NCI-H226 (cell line): ENCODE results near the gene SLC9A7.
A peak's percentile ranks its signal among the peaks of the same experiment; 100 is the strongest.

Experiments
- DNase-seq: peaks from one replicate; pipeline ENCODE4 v3.0.0-alpha.2; 2015

SLC9A7 gene

DNA sequence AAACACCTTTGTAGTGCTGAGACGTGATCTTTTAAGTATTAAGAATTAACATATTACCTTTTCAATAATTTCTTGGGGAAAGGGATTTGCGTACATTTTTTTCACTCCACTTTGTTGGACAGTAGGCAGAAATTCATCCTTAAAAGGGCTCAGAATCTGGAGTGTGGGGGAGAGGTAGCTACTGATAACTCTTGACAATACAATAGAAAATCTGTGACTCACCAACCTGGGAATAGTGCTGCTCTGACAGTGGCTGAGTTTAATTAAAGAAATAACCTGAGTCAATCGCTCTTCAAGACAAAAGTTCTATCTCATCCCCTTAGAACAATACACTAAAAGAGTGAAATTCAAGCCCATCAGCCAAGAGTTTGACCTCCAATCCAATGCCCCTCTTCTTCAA is 60.2 kb downstream of the SLC9A7 start:
- DNase-seq = peak; percentile 47

DNA sequence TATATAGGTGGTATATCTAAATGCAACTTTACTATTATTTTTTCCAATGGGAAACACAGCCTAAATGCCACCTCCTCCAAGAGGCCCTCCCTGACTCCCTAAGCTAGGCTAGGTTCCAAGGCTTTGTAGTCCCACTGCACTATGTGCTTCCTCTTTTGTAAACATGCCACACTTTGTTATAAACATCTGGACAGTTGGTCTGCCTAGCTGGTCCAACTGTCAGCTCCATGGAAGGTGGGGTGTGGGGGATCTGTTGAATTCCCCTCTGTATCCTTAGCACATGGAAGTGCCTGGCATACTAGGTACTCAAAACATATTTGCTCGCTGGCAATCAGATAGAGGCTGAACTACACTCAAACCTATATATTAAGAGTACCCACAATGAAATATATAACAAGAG is 63.4 kb downstream of the SLC9A7 start:
- no peak for DNase-seq

DNA sequence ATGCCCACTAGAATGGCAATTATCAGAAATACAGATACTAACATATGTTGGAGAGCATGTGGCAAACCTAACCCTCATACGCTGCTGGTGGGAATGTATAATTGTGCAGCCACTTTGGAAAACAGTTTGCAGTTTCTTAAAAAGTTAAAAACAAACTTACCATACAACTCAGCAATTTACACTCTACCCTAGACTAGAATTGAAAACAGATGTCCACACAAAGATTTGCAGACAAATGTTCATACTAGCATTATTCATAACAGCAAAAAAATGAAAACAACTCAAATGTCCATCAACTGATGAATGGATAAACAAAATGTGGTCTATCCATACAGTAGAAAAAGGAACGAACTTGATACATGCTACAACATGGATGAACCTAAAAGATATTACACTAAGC is 64.4 kb downstream of the SLC9A7 start:
- no peak for DNase-seq

DNA sequence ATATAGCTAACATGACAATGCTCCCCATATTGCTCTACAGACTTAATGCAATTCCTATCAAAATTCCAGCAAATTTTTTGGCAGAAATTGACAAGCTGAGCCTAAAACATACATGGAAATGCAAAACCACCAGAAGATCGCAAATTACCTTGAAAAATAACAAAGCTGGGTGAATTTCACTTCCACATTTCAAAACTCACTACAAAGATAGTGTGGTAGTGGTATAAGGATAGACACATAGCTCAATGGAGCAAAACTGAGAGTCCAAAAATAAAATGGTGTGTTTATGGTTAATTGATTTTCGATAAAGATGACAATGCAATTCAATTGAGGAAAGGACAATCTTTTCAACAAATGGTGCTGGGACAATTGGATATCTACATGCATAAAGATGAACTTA is 65.8 kb downstream of the SLC9A7 start:
- DNase-seq = no peak

DNA sequence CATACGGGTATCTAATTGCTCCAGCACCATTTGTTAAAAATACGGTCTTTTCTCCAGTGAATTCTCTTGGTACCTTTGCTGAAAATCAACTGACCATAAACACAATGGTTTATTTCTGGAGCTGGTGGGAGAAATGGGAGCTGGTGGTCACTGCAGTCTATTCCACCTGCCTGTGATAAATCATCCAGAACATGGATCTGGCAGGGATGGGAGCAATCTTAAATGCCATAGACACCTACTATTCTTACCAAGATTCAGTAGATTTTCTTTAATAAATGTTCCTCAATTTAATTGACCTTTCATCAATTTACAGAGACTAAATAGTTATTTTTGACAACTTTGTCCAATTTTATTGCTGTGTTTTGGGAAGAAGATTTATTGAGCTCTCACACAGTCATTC is 68.1 kb downstream of the SLC9A7 start:
- no peak for DNase-seq

DNA sequence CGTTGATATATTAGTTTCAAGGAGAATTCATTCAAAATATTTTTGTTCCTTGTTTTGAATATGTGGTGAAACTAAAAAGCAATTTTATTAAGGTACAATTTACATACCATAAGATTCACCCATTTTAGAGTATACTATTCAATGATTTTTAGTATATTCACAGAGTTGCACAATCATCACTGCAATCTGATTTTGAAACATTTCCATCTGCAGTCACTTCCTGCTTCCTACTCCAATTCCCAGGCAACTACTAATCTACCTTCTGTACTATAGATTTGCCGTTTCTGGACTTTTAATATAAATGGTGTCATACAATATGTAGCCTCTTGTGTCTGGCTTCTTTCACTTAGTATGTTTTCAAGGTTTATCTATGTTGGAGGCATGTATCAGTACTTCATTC is 71.3 kb downstream of the SLC9A7 start:
- no peak for DNase-seq

DNA sequence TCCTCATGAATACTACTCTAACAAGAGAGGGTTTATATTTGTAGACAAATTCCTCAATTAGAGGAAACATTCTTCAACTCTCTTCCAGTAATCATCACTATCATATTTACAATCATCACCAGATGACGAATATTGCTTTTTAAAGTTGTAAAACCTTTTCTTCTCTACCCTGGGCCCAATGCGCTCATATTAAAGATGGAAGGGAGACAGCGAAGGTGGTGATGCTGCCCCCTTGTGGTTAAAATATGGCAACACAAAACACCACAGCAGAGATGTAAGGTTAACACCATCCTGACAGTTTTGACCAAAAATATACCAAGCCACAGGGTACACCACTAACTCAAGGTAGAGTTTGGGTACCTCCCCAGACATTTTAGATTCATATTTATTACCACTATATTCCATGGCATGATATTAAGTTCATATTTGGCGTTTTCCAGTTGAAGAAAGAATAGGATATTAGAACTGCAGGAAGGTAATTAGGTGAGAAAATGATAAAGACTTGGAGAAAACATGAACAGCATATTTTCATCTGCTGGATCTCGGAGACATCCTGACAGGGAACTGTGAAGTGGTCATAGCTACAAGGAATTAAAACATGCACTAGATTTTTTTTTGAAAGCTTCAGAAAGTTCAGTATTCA is 72.8 kb downstream of the SLC9A7 start:
- DNase-seq = no peak

DNA sequence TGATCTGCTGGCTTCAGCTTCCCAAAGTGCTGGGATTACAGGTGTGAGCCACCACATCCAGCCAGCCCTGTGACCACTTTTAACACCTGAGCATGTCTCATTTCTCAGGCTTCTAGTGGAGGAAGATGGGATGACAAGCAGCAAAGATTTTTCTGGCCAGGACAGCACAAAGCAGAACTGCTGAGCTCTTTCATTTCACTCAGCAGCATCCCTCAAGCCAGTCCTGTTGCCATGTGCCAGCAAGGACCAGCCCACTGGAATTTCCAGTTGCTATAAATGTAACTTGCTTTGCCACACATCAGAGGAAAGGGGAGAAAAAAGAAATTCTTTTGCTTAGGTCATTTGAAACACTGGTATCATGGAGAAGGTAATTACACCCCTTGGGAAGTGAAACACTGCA is 75.9 kb downstream of the SLC9A7 start:
- DNase-seq = no peak

DNA sequence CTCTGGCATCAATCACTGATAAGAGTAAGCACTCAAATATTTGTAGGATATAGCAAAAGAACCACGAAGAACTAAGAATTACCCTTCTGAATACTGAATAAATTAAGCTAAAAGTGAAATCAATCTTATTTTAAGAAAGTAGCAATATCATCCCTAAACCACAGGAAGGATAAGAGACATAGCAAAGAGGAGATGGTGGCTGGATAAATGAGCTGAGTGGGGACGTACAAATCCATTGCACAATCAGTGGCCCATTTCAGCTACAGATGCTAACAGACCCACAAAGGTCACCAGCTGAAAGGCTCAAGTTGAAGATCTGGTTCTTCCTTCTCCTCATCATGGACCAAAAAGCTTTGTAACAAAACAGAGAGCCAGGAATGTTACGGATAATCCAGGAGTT is 77.1 kb downstream of the SLC9A7 start:
- no peak for DNase-seq

DNA sequence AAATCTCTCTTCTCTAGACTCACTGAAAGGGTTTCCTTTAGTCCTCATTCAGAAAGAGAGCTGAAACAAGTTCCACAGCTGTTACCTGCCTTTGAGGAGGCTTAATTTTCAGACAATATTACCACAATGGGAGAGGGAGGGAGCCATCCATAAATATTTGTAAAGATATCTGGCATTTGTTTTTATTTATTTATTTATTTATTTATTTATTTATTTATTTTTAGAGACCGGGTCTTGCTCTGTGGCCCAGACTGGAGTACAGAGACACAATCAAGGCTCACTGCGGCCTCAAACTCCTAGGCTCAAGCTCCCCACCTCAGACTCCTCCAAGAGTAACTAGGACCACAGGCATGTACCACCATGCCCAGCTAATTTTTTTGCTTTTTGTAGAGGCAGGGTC is 80.7 kb downstream of the SLC9A7 start:
- DNase-seq = no peak

DNA sequence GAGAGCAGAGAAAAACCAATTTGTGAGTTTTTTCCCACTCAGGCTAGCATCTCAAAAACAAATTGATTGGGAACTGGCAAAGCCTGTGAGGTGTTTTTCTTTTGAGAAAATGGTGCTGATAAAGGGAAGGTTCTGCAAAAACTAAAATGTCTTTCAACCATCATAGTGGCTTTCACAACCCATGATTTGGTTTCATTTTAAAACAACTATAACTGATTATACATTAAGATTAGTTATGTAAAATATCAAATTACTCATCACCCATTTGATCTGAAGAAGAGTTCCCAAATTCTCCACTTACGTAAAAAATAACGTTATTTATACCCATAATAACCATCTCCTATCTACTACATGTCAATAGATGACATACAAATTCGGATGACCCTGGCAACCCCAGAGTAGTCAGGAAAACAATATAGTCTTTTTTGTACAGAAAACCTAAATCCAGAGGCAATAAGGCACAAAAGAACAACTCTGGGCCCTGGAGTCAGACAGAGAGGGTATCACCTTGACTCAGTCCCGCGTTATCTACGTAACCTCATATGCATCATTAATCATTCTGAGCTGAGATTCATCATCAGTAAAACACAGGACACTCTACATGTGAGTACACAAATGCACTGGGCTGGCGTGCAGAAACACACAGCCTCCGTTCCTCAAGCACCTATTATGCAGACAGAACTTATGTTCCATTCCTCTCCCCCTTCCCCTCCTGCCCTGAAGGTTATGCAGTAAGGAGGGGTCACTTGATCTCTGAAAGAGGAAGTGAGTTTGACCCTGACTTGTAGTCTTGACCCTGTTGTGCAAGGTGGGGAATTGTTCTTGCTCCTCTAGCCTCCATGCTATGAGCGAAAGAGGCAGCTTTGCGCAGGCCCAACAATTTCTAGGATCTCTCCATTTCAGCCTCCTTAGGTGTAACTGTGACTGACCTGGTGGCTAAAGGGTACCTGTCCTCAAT is 82.2 kb downstream of the SLC9A7 start:
- DNase-seq = no peak

DNA sequence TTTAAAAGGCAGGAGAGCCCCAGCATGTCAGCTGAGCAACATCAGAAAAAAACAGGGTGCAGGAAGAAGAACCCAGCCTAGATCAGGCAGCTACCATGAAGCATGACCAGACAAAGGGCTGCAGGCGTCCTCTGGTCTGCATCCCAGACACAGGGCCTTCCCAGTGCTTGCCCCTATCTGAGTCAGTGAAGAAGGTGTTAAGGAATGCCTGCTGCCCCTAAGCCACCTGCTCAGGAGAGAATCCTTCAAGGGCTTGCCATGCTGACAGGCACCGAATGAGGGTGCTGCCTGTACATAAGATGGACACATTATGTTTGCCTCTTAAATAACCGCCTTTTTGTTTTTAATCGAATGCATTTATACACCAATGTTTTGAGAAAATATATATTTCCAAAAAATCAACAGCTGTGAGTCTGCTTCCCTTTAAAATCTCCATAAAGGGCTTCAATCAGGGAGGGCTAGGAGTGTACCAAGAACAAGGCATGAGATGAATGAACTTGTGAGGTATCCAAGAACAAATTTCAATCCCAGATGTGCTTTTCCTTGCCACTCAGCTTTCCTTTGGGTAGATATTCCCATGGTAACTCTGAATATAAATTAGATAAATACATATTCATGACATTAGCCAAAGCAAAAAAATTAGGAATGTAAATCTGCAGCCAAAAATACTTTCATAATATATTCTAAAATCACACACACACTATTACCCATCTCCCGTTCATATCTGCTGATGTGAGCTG is 85.1 kb downstream of the SLC9A7 start:
- no peak for DNase-seq

DNA sequence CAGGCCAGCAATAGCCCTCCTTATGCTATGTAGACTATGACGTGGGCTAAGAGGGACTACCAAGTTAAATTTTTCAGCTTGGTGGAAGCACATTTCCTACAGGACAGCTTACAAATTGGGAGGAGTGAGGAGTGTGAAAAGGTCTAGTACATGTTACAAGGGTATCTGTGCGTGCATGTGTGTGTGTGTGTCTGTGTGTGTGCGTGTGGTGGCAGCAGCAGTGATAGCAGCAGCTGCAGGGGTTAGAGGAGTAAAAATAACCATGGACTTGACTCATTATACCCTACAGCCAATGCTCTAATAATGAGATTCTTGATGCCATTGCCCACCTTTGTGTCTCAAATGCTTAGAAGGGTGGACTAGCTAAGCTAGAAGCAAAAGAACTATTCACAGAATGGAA is 88.6 kb downstream of the SLC9A7 start:
- no peak for DNase-seq

DNA sequence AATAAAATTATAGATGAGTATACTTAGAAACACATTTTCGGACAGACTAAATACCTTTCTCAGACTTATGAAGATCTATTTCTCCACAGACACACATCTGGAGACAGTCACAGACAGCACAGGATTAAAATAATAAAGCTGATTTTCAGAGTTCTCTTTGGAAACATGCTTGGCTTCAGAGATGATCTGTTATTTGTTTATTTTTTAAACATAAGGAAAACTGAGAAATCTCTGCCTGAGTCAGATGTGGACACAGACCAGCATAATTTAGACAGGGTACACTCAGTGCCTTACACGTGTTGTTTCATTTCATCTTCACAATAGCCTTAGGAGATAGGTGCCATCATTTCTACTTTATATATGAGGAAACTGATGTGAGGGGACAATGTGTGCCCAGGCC is 92.1 kb downstream of the SLC9A7 start:
- no peak for DNase-seq

DNA sequence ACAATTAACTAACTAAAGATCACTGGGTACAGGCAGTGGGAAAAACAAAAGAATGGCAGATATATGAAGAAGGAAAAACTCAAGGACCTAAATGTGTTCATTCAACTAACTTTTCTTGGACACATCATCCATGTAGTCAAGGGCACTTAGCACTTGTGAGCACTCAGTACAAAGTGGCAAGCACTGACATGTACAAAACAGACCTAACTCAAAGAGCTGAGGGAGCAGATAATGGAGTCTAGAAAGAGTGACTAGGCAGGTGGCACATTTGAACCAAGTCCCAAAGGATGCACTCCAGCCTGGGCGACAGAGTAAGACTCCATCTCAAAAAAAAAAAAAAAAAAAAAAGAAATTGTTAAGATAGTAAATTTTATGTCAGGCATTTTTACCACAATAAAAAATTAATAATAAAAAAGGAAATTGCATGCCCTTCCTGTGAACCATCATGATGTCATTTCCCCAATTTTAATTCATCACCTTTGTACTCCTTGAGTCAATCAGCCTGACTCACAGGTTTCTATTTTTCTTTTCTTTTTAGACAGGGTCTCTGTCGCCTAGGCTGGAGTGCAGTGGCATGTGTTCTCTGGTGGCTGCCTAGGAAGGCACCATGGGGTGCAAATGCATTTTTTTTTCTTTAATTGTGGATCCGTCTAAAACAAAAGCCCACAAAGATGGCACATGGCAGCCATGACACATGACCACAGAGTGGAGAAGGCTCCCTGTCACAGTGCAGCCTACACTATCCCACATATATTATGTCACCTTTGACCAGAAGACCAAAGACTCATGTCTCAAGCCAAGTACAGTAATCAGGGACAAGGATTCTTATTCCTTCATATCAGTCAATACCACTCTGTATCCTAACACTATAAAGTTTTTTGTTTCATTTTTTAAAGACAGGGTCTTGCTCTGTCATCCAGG is 93.4 kb downstream of the SLC9A7 start:
- DNase-seq = no peak

DNA sequence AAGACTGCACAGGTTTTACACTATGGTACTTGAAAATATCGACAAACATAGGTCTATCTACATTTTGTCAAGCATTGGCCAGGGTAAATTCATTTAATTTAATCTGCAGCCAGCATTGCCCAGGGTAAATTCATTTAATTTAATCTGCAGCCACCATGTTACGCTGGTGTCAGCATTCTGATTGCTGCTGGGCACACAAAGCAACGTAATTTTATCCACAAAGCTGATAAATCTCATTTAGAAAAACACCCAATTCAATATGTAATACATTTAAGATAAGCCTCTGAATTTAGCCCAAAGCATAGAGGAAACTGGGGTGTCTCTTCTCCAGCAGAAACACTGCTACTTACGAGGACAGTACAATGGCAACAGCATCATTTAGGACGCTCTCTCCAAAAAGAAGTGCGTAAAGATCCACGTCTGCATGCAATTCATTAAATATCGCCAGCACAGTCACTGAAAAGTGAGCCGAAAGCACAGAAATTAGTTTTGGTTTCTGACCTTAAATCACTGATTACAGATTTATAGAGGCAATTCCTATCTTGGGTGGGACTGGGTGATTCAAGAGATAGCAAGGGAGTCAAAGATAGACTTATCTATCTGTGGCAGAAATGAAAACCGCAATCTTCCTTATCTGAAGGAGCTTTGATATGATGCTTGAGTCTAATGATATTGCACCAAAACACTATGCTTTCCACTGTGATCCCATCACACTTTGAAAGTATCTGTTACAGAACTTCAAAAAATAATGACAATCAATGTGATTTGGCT is 96.5 kb downstream of the SLC9A7 start:
- peak; percentile 71 for DNase-seq

DNA sequence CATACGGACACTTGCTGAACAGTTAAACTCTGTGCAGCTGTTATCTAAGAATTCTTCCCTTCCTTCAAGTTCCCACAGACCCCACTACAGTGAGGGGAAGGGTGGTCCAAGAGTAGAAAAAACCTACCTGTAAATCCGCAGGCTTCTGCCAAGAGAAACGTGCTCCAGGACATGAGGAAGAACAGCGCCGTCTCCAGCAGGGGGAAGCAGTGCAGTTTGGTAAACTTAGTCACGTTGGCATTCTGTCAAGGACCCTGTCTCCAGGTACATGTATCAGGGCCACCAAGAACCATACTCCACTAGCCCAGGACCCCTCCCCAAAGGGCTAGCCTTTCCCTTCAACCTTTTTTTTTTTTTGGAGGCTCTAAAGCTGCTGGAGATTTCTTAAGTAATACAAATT is 105.4 kb downstream of the SLC9A7 start:
- no peak for DNase-seq

DNA sequence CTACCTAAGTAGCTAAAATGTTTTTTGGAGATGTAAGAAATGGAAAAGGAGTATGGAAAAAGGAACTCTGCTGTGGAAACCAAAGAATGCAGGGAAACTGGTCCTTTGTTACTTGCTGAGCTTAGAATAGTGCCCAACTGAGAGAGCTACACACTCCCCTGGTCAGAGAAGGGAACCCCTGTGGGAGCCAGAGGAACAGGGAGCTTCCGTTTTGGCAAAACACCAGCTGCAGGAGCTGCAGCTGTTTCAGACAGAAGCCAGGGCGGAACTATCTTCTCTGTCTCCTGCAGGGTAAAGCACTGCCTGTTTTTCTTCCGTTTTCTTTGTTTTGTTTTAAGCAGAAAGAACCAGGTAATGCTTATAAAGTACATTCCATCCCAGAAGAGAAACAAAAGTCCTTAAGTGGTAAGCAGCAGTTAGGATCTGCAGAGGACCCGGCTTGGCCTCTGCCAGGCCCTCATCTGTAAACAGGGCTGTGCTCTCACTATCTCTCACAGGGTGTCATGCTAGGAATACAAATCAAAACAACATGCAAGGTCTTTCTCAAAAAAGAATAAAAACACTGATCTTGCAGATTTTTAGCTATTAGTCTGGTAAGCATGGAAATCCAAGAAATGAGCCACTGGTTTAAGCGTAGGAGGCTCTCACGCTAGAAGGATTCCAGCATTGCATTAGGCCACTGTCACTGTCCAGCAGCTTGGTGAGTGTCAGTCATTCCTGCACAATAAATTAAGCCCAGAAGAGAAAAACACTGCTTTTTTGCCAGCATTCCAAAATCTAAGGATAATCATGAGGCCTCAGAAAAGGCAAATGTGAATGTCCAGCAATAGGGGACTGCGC is 109.3 kb downstream of the SLC9A7 start:
- DNase-seq = no peak

DNA sequence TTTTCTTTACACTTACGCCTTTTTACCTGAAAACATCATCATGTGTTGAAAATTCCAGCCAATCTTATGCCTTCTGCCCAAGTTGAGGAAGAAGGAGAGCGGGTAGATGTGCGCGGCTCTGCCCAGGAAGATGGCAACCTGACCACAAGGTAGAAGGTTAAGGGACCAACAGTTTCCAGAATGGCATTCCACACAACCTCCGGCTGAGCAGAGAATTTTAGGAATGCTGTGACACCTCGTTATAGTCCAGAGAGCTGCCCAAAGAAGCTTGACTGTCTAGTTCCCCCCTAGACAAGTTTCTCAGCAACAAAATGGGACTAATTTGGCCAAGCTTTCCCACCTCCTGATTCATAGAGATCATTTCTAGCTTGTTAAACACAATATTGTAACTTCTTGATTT is 110.3 kb downstream of the SLC9A7 start:
- DNase-seq = no peak

DNA sequence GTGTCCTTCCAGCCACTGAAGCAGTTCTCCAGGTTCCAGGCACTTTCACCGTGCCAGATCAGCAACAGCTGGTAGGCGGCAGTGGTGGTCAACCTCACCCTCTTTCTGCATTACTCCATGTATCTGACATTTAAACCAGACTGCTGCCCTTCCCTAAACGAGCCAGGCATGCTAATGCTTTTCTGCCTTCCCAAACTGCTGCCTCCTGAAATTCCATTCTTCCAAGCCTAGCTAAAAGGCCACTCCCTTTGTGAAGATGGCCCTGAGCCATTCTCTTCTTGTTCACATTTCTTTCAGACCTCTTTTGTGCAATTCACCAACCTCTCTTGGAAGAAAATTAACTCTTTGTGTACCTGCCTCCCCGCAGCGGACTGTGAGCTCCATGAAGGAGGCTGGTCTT is 111.7 kb downstream of the SLC9A7 start:
- no peak for DNase-seq

DNA sequence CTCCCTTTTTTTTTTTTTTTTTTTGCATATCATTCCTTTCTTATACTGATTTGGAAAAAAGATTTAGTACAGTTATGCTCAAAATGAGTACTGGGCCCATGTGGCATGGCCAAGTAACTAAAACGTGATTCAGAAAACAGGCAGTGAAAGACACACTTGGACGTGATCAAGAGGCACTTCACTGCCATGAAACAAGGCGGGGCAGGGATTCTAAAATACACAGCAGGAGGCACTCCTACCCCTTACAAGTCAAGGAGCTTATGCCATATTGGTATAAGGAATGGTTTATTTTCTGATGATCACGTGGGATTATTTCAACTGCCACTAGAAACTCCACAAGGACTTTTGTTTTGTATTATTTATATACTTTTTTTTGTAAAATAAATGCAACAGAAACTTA is 113.3 kb downstream of the SLC9A7 start:
- no peak for DNase-seq
